GM18508 (cell line): Measurements from ENCODE around the gene SRPK3.
"Not testable (repeated sequence)": the region's sequence is repeated elsewhere in the genome, so short reads cannot be mapped to it uniquely, and the experiment has no call there.

Source experiments
- ATAC-seq: cut with Tn5 transposase; IDR thresholded peaks from one replicate; pipeline ENCODE4 v1.9.1; 2021; ENCODE audit warnings: moderate number of reproducible peaks; ENCODE audit not compliant: insufficient read depth, unreplicated experiment

Gene SRPK3

GRCh38 chrX:153803211-153804099 is 22.6 kb downstream of the SRPK3 start:
- ATAC-seq = no peak

DNA sequence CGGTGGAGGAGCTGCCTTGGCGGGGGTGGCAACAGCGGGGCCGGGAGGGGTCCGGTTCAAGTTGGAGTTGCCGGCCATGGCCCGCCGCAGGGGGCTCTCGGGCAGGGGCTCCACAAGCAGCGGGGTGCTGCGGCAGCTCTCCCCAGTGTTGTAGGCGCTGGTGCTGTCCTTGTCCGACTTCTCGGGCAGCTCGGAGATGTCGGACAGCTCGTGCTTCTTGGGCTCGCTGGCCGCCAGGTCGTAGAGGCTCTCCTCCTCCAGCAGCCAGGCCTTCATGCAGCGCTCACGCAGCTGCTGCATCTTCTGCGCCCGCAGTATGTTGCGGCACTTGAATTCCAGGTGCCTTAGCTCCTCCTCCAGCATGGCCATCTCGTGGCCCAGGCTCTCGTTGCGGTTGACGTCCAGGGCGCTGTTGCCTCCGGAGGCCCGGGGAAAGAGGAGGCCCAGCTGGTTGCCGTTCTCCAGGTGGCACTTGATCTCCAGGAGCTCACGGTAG is 23.3 kb downstream of the SRPK3 start:
- no peak for ATAC-seq

- ATAC-seq = no peak
Measured at GRCh38 chrX:153804621-153805020, 23.8 kb downstream of the SRPK3 start.

GRCh38 chrX:153805436-153805835 is 24.6 kb downstream of the SRPK3 start:
- no peak for ATAC-seq

DNA sequence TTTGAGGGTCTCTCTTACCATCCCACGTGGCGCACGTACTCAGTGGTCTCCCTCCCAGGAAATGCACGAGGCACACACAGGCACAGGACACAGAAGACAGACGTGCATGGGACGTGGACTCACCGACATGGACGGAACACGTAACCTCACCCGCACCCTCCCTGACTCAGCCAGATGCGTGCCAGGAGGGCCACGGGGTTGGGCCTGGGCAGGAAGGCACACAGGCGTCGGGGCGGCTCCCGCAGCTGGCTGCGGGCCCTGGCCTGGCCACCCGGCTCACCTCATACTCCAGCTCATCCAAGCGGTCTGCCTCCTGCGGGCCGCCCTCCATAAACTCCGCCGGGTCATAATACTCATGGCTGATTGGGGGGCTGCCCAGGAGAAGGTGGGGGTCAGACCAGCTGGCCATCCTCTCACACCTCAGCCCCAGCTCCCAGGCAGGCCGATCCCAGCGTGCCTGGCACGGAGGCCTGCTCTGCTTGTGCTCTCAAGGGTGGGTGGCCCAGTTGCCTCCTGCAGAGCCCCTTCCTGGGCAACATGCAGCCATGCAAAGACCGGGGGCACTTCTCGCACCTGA is 26.2 kb downstream of the SRPK3 start:
- ATAC-seq = no peak

DNA sequence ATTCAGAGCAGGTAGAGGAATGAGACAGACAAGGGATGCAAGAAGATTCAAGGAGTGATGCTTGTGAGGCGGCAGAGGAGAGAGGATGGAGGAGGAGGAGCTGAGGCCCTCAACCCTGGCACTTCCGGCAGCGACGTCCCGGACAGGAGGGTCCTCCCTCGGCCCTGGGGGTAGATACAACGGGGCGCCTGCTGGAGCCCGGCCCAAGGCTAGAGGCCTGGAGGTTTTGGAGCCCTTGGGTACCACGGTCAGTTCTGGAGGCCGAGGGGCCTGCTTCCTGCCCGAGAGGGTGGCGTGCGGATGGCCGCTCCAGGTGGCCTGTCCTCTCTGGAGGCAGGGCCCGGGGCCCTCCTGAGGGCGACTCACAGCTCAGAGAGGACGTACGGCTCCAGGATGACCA is 27.1 kb downstream of the SRPK3 start:
- ATAC-seq = no peak

DNA sequence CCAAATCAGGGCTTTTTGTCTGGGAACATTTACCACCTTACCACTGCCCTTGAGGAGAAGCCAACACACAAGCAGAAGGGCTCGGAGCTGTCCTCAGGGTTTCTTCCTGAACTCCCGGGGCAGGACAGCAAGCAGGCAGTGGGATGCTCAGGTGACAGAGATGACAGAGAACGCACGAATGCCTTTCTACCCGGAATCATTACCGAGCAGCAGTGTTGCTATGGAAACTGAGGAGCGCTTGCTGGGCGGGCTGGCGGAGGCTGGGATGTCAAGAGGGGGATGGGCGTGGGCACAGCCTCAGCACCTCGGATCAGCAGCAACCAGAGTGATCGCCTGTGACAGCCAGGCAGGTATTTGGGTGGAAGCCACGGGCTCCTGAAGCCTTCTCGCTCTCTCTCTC is 31.4 kb downstream of the SRPK3 start:
- ATAC-seq = no peak

- ATAC-seq = no peak
Measured at GRCh38 chrX:153813161-153813560, 32.3 kb downstream of the SRPK3 start.

DNA sequence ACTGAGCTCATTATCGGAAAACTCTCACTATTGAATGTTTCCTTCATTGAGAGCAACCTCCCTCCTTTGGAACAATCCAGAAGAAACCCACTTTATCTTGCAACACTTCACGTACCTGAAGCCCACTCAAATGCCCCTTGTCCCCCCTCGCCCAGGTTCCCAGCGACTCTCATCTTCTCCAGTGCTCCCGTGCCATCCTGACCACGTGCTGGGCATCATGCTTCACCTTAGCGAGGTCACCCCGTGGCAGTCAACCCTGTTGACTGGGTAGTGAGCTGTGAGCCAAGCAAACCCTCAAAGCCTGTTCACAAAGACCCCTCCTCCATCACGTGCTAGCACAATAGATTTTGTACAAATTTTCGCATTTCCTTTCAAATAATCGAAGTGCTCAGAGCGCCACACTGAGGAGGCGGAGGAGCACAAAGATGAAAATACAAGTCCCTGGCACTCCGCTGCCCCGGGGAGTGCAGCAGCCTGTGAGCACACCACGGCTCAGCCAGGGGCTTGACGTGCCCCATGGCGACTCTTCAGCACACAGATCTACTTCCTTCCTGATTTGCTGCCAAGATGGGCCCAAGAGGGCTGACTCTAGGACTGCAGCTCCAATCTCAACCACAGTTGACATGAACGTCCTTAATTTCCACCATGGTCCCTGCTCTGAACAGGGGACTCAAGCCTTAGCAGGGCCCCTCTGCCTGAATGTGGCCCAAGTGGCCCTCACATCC is 33.9 kb downstream of the SRPK3 start:
- ATAC-seq = no peak

GRCh38 chrX:153816831-153817690 is 36.2 kb downstream of the SRPK3 start:
- ATAC-seq = no peak

DNA sequence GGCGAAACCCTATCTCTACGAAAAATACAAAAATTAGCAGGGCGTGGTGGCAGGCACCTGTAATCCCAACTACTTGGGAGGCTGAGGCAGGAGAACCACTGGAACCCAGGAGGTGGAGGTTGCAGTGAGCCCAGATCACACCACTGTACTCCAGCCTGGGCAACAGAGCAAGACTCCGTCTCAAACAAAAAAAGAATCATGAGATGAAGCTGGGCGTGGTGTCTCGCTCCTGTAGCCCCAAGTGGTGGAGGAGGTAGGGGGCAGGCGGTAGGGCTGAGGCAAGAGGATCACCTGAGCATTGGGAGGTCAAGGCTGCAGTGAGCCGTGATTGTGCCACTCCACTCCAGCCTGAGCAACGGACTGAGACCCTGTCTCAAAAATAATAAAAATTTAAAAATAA is 37.2 kb downstream of the SRPK3 start:
- not testable (repeated sequence) for ATAC-seq

DNA sequence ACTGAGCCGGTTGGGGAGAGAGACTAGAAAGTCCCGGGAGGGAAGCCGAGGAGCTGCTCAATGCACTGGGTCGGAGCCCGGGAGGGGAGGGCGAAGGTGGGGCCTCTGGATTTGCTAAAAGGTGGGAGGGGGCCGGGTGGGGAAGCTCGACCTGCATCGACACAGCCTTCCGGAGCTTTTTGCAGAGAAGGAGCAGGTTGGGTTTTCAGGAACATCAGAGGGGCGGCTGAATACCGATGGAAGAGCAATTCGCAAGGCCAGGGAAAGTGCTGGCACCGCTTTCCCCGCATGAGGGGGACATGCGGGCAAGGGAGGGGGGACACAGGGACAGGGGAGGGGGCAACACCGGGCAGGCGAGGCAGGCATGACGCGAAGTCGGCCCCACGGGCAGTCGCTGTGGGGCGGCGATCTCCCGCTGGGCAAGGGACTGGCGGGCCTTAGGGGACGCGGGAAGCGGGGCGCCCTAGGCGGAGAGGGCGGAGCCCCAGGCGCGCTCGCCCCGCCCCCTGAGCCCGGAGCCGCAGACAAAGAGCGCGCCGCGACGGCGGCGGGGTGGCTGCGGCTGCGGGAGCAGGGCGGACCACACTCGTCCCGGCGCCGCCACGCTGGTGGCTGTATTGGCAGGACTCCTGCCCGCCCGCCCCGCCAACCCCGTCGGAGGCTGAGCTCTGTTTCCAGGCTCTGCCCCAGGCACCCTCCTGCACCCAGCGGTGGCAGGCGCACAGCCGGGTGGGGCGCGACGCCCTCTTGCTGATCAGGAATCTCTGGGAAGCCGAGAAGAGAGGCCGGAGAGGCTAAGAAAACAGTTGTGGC is 37.9 kb downstream of the SRPK3 start:
- no peak for ATAC-seq

DNA sequence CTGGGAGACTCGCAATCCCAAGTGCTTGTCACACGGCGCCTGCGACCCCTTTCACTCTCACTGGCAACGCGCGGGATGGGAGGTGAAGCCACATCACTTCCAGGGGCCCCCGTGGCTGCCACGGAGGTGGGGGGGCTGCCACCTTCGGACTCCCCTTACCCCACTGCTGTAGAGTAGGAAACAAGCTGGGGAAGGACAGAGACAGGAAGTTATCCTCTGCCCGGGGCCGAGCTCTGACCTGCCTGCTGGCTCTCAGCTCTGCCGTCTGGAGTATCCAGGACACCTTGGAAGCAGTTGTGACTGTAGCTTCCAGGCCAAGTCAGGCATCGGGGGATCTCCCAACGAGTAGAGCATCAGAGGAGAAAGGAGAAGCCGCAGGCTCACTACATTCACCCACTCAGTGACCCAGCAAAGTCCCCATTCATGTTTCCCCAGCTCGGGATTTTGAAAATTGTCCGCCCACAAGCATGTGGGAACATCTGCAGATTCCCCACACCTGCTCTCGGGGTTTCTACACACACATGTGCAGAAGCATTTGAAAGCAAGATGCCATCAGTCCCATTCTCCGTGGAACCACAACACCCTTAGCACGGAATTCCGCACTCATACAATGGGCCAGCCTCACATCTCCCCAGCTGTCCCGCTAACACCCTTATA is 38.7 kb downstream of the SRPK3 start:
- no peak for ATAC-seq

- ATAC-seq = no peak
Measured at GRCh38 chrX:153820601-153821000, 39.8 kb downstream of the SRPK3 start.

DNA sequence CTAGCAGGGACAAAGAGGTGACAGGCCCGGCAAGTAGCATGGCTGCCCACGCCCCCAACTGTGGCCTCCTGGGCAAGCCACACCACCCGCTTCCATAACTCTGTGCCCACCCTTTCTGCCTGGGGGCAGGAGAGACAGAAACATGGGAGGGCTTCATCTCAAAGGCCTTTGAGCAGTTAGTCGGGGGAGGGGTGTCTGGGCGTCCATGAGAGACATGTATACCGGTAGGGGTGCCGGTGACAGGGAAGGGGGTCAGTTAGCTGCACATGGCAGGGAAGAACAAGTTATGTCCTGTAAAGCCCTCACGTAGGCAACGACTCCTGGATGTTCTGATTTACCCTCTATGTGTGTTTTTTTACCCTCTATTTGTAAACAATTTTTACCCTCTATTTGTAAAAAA is 40.2 kb downstream of the SRPK3 start:
- ATAC-seq = no peak

- no peak for ATAC-seq
Measured at GRCh38 chrX:153824348-153824747, 43.5 kb downstream of the SRPK3 start.

DNA sequence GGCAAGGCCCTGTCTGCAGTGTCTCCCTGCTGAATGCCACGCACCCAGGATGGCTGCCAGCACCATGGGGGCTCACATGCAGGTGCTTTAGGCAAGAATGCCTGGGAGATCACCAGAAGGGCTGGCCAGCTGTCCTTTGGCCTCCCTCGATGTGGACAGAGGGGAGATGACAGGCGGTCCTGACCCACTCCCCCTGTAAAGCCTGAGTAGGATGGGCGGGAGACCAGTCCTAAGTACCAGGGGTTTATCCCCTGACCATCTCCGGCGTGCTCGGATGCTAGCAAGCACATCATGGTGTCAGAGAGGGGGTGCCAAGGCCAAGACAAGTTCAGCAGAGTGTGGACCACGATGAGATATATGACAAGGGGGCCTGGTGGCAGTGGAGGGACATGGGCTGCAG is 44.2 kb downstream of the SRPK3 start:
- no peak for ATAC-seq

DNA sequence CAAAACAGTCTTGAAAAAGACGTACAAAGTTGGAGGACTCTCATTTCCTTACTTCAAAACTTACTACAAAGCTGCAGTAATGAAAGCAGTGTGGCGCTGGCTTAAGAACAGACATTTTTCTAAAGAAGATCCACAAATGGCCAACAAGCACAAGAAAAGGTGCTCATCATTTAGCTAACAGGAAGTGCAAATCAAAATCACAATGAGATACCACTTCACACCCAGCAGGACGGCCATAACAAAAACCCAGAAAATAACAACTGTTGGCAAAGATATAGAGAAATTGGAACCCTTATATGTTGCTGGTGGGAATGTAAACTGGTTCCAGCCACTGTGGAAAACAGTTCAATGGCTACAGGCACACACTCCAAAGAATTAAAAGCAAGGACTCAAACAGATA is 46.2 kb downstream of the SRPK3 start:
- no peak for ATAC-seq

GRCh38 chrX:153827903-153828302 is 47.1 kb downstream of the SRPK3 start:
- no peak for ATAC-seq
